Measurements from ENCODE around the gene TRIM28.
"Not testable (repeated sequence)": the region's sequence is repeated elsewhere in the genome, so short reads cannot be mapped to it uniquely, and the experiment has no call there.

DNA sequence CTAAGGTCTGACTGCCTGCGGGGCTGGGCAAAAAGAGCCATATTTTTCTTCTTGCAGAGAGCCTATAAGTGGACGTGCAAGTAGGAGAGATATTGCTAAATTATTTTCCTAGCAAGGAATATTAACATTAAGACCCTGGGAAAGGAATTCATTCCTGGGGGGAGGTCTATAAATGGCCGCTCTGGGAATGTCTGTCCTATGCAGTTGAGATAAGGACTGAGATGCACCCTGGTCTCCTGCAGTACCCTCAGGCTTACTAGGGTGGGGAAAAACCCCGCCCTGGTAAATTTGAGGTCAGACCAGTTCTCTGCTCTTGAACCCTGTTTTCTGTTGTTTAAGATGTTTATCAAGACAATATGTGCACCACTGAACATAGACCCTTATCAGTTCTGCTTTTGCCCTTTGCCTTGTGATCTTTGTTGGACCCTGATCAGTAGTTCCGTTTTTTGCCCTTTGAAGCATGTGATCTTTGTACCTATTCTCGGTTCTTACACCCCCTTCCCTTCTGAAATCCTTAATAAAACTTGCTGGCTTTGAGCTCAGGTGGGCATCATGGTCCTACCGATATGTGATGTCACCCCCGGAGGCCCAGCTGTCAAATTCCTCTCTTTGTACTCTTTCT is 36.2 kb upstream of the TRIM28 start:
- not testable (repeated sequence) for TF ChIP-seq EZH2 (IDR thresholded peaks at IDR 0.05; ENCODE audit: borderline replicate concordance, low read depth, low read length, poor library complexity, severe bottlenecking)
- TF ChIP-seq, protein P1, sequence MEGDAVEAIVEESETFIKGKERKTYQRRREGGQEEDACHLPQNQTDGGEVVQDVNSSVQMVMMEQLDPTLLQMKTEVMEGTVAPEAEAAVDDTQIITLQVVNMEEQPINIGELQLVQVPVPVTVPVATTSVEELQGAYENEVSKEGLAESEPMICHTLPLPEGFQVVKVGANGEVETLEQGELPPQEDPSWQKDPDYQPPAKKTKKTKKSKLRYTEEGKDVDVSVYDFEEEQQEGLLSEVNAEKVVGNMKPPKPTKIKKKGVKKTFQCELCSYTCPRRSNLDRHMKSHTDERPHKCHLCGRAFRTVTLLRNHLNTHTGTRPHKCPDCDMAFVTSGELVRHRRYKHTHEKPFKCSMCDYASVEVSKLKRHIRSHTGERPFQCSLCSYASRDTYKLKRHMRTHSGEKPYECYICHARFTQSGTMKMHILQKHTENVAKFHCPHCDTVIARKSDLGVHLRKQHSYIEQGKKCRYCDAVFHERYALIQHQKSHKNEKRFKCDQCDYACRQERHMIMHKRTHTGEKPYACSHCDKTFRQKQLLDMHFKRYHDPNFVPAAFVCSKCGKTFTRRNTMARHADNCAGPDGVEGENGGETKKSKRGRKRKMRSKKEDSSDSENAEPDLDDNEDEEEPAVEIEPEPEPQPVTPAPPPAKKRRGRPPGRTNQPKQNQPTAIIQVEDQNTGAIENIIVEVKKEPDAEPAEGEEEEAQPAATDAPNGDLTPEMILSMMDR (conservative IDR thresholded peaks at IDR 0.05; ENCODE audit: low read depth, low read length), result not testable (repeated sequence)
